Transverse colon (tissue), 3 donors: Measurements from ENCODE around the gene NKD1.

Source experiments
- EP300 ChIP-seq: sonication (generic); formaldehyde crosslinking; IDR thresholded peaks from one replicate; pipeline ENCODE4 v1.6.1; 2017; ENCODE audit warnings: antibody characterized with exemption, low read depth
- POLR2A ChIP-seq: fragments of 450-650 bp; IDR thresholded peaks from one replicate; pipeline ENCODE4 v1.6.1; 2016; ENCODE audit warnings: antibody characterized with exemption, mild to moderate bottlenecking, moderate library complexity
- TF ChIP-seq, protein P1 (sequence below), 5 experiments: fragments of 200-600 bp in 3 of 5; fragments of 450-650 bp in 2 of 5; sonication (generic) in 3 of 5; IDR thresholded peaks; 1 replicate in 2 of 5; 2 replicates in 3 of 5; pipeline ENCODE4 v1.5.1; 2016 to 2017; ENCODE audit warnings: antibody characterized with exemption in 5 of 5, inconsistent platforms in 3 of 5, mild to moderate bottlenecking in 2 of 5, moderate library complexity in 1 of 5

DNA sequence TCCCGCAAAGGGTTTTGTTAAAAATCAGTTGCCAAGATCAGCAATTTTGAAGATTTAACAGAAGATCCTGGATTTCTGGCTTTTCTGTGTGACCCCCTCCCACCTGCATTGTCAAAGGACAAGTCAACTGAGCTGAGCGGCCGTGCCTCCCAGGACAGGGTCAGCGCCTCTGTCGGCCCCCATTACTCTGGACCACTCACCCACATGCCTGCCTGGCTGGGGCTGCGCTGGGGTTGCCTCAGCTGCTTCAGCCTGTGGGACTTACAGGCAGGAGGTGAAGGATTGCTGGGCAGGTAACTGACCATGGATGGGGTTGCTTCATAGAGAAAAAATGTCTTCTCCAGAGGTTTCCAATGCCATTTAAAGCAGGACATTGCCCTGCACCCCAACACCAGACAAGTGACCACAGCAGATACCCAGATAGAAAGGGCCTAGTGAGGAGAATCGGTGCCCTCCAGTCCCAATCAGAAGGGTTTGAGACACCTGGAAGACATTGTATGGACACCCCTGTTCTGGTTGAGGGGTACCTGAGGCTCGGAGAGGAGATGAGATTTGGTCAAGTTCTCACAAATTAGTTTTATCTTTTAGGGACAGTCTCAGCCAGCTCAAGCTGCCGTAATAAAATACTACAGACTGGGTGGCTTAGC lies 80.1 kb downstream of the NKD1 start:
- TF ChIP-seq, protein P1, sequence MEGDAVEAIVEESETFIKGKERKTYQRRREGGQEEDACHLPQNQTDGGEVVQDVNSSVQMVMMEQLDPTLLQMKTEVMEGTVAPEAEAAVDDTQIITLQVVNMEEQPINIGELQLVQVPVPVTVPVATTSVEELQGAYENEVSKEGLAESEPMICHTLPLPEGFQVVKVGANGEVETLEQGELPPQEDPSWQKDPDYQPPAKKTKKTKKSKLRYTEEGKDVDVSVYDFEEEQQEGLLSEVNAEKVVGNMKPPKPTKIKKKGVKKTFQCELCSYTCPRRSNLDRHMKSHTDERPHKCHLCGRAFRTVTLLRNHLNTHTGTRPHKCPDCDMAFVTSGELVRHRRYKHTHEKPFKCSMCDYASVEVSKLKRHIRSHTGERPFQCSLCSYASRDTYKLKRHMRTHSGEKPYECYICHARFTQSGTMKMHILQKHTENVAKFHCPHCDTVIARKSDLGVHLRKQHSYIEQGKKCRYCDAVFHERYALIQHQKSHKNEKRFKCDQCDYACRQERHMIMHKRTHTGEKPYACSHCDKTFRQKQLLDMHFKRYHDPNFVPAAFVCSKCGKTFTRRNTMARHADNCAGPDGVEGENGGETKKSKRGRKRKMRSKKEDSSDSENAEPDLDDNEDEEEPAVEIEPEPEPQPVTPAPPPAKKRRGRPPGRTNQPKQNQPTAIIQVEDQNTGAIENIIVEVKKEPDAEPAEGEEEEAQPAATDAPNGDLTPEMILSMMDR (IDR thresholded peaks at IDR 0.05), result no peak
- no peak for TF ChIP-seq EP300
- TF ChIP-seq POLR2A, result no peak
